ENCODE measurements around the gene COA3. TPM values are rescaled to one million over a fixed set of nuclear protein-coding genes. Genes with fewer than 3 reads are reported as not detected.

The COA3 gene
- total RNA-seq, 1 donor from 2014 or later, result 31.8 TPM

DNA sequence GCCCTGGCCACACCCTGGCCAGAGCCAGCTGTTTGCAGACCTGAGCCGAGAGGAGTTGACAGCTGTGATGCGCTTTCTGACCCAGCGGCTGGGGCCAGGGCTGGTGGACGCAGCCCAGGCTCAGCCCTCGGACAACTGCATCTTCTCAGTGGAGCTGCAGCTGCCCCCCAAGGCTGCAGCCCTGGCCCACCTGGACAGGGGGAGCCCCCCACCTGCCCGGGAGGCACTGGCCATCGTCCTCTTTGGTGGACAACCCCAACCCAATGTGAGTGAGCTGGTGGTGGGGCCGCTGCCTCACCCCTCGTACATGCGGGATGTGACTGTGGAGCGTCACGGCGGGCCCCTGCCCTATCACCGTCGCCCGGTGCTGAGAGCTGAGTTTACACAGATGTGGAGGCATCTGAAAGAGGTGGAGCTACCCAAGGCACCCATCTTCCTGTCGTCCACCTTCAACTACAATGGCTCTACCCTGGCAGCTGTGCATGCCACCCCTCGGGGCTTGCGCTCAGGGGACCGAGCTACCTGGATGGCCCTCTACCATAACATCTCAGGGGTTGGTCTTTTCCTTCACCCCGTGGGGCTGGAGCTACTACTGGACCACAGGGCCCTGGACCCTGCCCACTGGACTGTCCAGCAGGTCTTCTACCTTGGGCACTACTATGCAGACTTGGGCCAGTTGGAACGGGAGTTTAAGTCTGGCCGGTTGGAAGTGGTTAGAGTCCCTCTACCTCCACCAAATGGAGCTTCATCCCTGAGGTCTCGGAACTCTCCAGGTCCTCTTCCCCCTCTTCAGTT, 46.5 kb upstream of the COA3 start:
- Histone ChIP-seq H4K20me1 (ENCODE audit: insufficient read depth, low read length) (peaks cover 55% of the 10 kb centered on the region), H3K4me1 (ENCODE audit: insufficient read depth, low read length) (peaks cover 4% of the 10 kb centered on the region), H3K27ac (ENCODE audit: low read depth, low read length) (no peak overlapping the region), H3K4me2 (ENCODE audit: low read length) (no peak overlapping the region), H3K36me3 (ENCODE audit: insufficient read depth, low read length) (peaks cover 39% of the 10 kb centered on the region), H3K79me2 (ENCODE audit: insufficient read depth, low read length) (no peaks in the 10 kb centered on the region), H3K9me3 (ENCODE audit: insufficient read depth, low read depth, low read length) (no peaks in the 10 kb centered on the region), H3K27me3 (ENCODE audit: insufficient read depth, low read length) (peaks cover 5% of the 10 kb centered on the region), H3K9ac (ENCODE audit: low read length) (no peak overlapping the region), H3K4me3 (ENCODE audit: insufficient read depth, low read depth, low read length) (no peak overlapping the region), H2AFZ (ENCODE audit: low read depth, low read length) (no peak overlapping the region)
- Mint-ChIP-seq H3K9me3 (ENCODE audit: unreplicated experiment) (no peaks in the 10 kb centered on the region), H3K4me3 (ENCODE audit: unreplicated experiment) (no peak overlapping the region), H3K4me1 (ENCODE audit: low read depth, unreplicated experiment) (peaks cover 5% of the 10 kb centered on the region), H3K36me3 (ENCODE audit: low read depth, unreplicated experiment) (peaks cover 6% of the 10 kb centered on the region), H3K27ac (ENCODE audit: unreplicated experiment) (no peak overlapping the region), H3K27me3 (ENCODE audit: low read depth, unreplicated experiment) (no peaks in the 10 kb centered on the region)
- no peak for FAIRE-seq
- DNase-seq (ENCODE audit: low read depth), result no peak
- TF ChIP-seq, protein P1, sequence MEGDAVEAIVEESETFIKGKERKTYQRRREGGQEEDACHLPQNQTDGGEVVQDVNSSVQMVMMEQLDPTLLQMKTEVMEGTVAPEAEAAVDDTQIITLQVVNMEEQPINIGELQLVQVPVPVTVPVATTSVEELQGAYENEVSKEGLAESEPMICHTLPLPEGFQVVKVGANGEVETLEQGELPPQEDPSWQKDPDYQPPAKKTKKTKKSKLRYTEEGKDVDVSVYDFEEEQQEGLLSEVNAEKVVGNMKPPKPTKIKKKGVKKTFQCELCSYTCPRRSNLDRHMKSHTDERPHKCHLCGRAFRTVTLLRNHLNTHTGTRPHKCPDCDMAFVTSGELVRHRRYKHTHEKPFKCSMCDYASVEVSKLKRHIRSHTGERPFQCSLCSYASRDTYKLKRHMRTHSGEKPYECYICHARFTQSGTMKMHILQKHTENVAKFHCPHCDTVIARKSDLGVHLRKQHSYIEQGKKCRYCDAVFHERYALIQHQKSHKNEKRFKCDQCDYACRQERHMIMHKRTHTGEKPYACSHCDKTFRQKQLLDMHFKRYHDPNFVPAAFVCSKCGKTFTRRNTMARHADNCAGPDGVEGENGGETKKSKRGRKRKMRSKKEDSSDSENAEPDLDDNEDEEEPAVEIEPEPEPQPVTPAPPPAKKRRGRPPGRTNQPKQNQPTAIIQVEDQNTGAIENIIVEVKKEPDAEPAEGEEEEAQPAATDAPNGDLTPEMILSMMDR (IDR thresholded peaks at IDR 0.05; ENCODE audit: insufficient read depth, low read depth, low read length), result no peak
- no peak for TF ChIP-seq EZH2 (IDR thresholded peaks at IDR 0.05; ENCODE audit: insufficient read depth, low read length)

GRCh38 chr17:42844271-42844670, 45.8 kb upstream of the COA3 start, which contains the start of gene AOC2:
AOC2 (plus strand) TSS chr17:42844580; CDS start chr17:42844627, 47 bp downstream.
- H4K20me1 ChIP-seq (ENCODE audit: insufficient read depth, low read length), result peaks cover 56% of the 10 kb centered on the region
- no peaks in the 10 kb centered on the region for H3K79me2 ChIP-seq (ENCODE audit: insufficient read depth, low read length)
- peaks cover 4% of the 10 kb centered on the region for H3K4me1 ChIP-seq (ENCODE audit: insufficient read depth, low read length)
- peaks cover 42% of the 10 kb centered on the region for H3K36me3 ChIP-seq (ENCODE audit: insufficient read depth, low read length)
- no peak within 1 kb of the TSS for H3K4me2 ChIP-seq (ENCODE audit: low read length)
- no peak within 1 kb of the TSS for H3K4me3 ChIP-seq (ENCODE audit: insufficient read depth, low read depth, low read length)
- no peak for FAIRE-seq
- H3K27ac ChIP-seq (ENCODE audit: low read depth, low read length), result no peak within 1 kb of the TSS
- Mint-ChIP-seq H3K27ac (ENCODE audit: unreplicated experiment) (no peak within 1 kb of the TSS), H3K4me1 (ENCODE audit: low read depth, unreplicated experiment) (peaks cover 5% of the 10 kb centered on the region), H3K9me3 (ENCODE audit: unreplicated experiment) (no peaks in the 10 kb centered on the region), H3K36me3 (ENCODE audit: low read depth, unreplicated experiment) (peaks cover 9% of the 10 kb centered on the region), H3K27me3 (ENCODE audit: low read depth, unreplicated experiment) (no peaks in the 10 kb centered on the region), H3K4me3 (ENCODE audit: unreplicated experiment) (no peak within 1 kb of the TSS)
- H3K27me3 ChIP-seq (ENCODE audit: insufficient read depth, low read length), result peaks cover under 1% of the 10 kb centered on the region
- TF ChIP-seq EZH2 (IDR thresholded peaks at IDR 0.05; ENCODE audit: insufficient read depth, low read length), result no peak
- TF ChIP-seq, protein P1 (IDR thresholded peaks at IDR 0.05; ENCODE audit: insufficient read depth, low read depth, low read length), result no peak
- H2AFZ ChIP-seq (ENCODE audit: low read depth, low read length), result no peak within 1 kb of the TSS
- no peak within 1 kb of the TSS for H3K9ac ChIP-seq (ENCODE audit: low read length)
- DNase-seq (ENCODE audit: low read depth), result no peak
- H3K9me3 ChIP-seq (ENCODE audit: insufficient read depth, low read depth, low read length), result no peaks in the 10 kb centered on the region

Measured in astrocyte (in vitro differentiated cells and primary cell).